GM12878 (cell line): ENCODE measurements around the gene SNX30. TPM values are rescaled to one million over a fixed set of nuclear protein-coding genes. Genes with fewer than 3 reads are reported as not detected.
A peak's percentile ranks its signal among the peaks of the same experiment; 100 is the strongest.

Experiments used
- BMI1 ChIP-seq: fragments of 450-650 bp; IDR thresholded peaks from 2 replicates; pipeline ENCODE4 v1.6.1; 2016; ENCODE audit warnings: mild to moderate bottlenecking, moderate library complexity, borderline replicate concordance
- CBX5 ChIP-seq: sonication (generic); IDR thresholded peaks from 2 replicates; pipeline ENCODE4 v1.6.1; 2016; ENCODE audit warnings: low read depth, moderate library complexity, mild to moderate bottlenecking, inconsistent platforms
- CREM ChIP-seq: IDR thresholded peaks from 2 replicates; pipeline ENCODE4 v1.6.1; 2014; ENCODE audit warnings: antibody characterized with exemption, low read depth
- DPF2 ChIP-seq: fragments of 450-650 bp; IDR thresholded peaks from 2 replicates; pipeline ENCODE4 v1.6.1; 2017; ENCODE audit warnings: mild to moderate bottlenecking
- EP300 ChIP-seq, 2 experiments: fragments of 150-350 bp in 1 of 2; IDR thresholded peaks; 2 replicates each; pipeline ENCODE4 v1.6.1; 2011 to 2012; ENCODE audit warnings: low read depth in 2 of 2, low read length in 2 of 2, borderline replicate concordance in 1 of 2, improper control_type of control experiment in 1 of 2, inconsistent platforms in 1 of 2; ENCODE audit not compliant: control insufficient read depth in 1 of 2
- EZH2 ChIP-seq: IDR thresholded peaks from 2 replicates; pipeline ENCODE4 v1.6.1; 2012; ENCODE audit warnings: low read depth, mild to moderate bottlenecking, control low read depth, inconsistent platforms, low read length, borderline replicate concordance; ENCODE audit not compliant: control insufficient read depth
- IKZF2 ChIP-seq, 2 experiments: fragments of 450-650 bp; IDR thresholded peaks; 2 replicates each; pipeline ENCODE4 v1.6.1; 2017; ENCODE audit warnings: mild to moderate bottlenecking in 2 of 2, moderate library complexity in 2 of 2
- JUNB ChIP-seq: IDR thresholded peaks from 2 replicates; pipeline ENCODE4 v1.6.1; 2016; ENCODE audit warnings: antibody characterized with exemption, mild to moderate bottlenecking
- KAT2A ChIP-seq: conservative IDR thresholded peaks from 2 replicates; pipeline ENCODE4 v1.6.1; 2011; ENCODE audit warnings: low read depth, low read length; ENCODE audit not compliant: control insufficient read depth
- KLF5 ChIP-seq: fragments of 450-650 bp; IDR thresholded peaks from 2 replicates; pipeline ENCODE4 v1.6.1; 2014; ENCODE audit warnings: mild to moderate bottlenecking; ENCODE audit not compliant: partially characterized antibody
- NFIC ChIP-seq: IDR thresholded peaks from 2 replicates; pipeline ENCODE4 v1.6.1; 2012; ENCODE audit warnings: low read depth, mild to moderate bottlenecking, inconsistent platforms, low read length, moderate library complexity
- RB1 ChIP-seq: fragments of 450-650 bp; formaldehyde crosslinking; IDR thresholded peaks from 2 replicates; pipeline ENCODE4 v1.6.1; 2017; ENCODE audit warnings: mild to moderate bottlenecking, borderline replicate concordance
- SIN3A ChIP-seq: IDR thresholded peaks from 2 replicates; pipeline ENCODE4 v1.6.1; 2012; ENCODE audit warnings: low read depth, low read length, improper control_type of control experiment
- TCF3 ChIP-seq: IDR thresholded peaks from 2 replicates; pipeline ENCODE4 v1.6.1; 2012; ENCODE audit warnings: low read depth, mild to moderate bottlenecking, low read length, borderline replicate concordance; ENCODE audit not compliant: insufficient read depth
- WRNIP1 ChIP-seq: IDR thresholded peaks from 2 replicates; pipeline ENCODE4 v1.6.1; 2011; ENCODE audit warnings: low read depth, low read length, improper control_type of control experiment, borderline replicate concordance
- polyA plus RNA-seq, 11 experiments: library from polyadenylated mRNA; depleted of rRNA in 4 of 11; unstranded in 6 of 11; stranded (reverse) in 5 of 11; fragments of >200 nt; fragmentation: Nextera tagmentation in 4 of 11; fragmentation: Illumina TruSeq in 1 of 11; extraction: Ambion mirVana in 4 of 11; extraction: Trizol in 1 of 11; gene quantifications; 1 replicate in 1 of 11; 2 replicates in 10 of 11; pipeline versions ENCODE4 v1.2.1 to v1.2.3, GENCODE V29; 2011 to 2016; ENCODE audit warnings: inconsistent platforms in 2 of 11, missing spikeins in 2 of 11, low read depth in 1 of 11
- total RNA-seq, 4 experiments: library from RNA; depleted of rRNA in 3 of 4; stranded (reverse); fragments of >200 nt in 3 of 4; fragmentation: Illumina TruSeq in 1 of 4; extraction: Trizol in 1 of 4; gene quantifications; 2 replicates each; pipeline versions ENCODE4 v1.2.1 to v1.2.3, GENCODE V29; 2013 to 2021
- TF ChIP-seq, protein P1 (sequence below): fragments of 450-650 bp; IDR thresholded peaks from 2 replicates; pipeline ENCODE4 v1.6.1; 2017; ENCODE audit warnings: borderline replicate concordance
- TF ChIP-seq, protein P2 (sequence below): fragments of 450-650 bp; IDR thresholded peaks from 2 replicates; pipeline ENCODE4 v1.6.1; 2017; ENCODE audit warnings: antibody characterized with exemption, mild to moderate bottlenecking, moderate library complexity
- TF ChIP-seq, protein P3 (sequence below), 3 experiments: IDR thresholded peaks in 2 of 3; conservative IDR thresholded peaks in 1 of 3; 2 replicates each; pipeline ENCODE4 v1.5.1; 2011; ENCODE audit warnings: low read depth in 3 of 3, low read length in 3 of 3, mild to moderate bottlenecking in 3 of 3, control low read depth in 2 of 3, moderate library complexity in 2 of 3, inconsistent platforms in 1 of 3, mixed read lengths in 1 of 3; ENCODE audit not compliant: control insufficient read depth in 2 of 3, insufficient read depth in 1 of 3; ENCODE audit errors: extremely low read depth in 1 of 3
- TF ChIP-seq, protein P4 (sequence below): fragments of 450-650 bp; IDR thresholded peaks from 2 replicates; pipeline ENCODE4 v1.6.1; 2017; ENCODE audit warnings: mild to moderate bottlenecking, moderate library complexity

Gene SNX30
- total and polyA plus RNA-seq, 10 of the 15 experiments (the other 5 are each of a cell fraction or from before 2014, with no cell fraction given) = 0.53 to 4.0 (median 1.5) TPM

DNA sequence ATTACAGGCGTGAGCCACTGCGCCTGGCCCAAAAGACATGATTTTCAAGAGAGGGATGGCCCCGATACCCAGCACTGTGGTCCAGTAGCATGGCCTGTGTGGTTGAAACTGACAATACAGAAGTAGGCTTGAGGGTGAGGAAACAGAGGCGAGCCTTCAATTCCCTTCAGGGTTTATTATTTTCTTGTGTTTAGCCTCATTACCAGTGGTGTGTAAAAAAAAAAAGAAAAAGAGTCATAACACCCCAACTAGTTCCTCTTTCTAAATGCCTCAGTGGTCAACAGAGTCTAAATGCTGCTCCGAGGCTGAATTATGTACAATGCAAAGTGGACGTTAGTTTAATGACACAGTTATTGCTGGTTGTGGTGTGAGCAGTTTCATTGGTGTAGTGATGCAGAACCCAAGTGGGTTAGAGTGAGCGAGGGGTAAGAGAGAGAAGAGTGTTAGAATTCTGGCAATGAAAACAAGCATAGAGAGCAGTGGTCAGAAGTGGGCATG lies 58.8 kb downstream of the SNX30 start (continued):
- no peak for TF ChIP-seq WRNIP1
- no peak for TF ChIP-seq SIN3A
- TF ChIP-seq, protein P1, sequence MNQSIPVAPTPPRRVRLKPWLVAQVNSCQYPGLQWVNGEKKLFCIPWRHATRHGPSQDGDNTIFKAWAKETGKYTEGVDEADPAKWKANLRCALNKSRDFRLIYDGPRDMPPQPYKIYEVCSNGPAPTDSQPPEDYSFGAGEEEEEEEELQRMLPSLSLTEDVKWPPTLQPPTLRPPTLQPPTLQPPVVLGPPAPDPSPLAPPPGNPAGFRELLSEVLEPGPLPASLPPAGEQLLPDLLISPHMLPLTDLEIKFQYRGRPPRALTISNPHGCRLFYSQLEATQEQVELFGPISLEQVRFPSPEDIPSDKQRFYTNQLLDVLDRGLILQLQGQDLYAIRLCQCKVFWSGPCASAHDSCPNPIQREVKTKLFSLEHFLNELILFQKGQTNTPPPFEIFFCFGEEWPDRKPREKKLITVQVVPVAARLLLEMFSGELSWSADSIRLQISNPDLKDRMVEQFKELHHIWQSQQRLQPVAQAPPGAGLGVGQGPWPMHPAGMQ = no peak
- no peak for TF ChIP-seq KLF5
- TF ChIP-seq KAT2A = no peak
- peak; percentile 91 to 99 for TF ChIP-seq EP300 (IDR thresholded peaks at IDR 0.05; ENCODE audit: borderline replicate concordance in 1 of 2, control insufficient read depth in 1 of 2, low read depth in 2 of 2, low read length in 2 of 2)
- TF ChIP-seq NFIC = peak; percentile 99
- TF ChIP-seq, protein P2, sequence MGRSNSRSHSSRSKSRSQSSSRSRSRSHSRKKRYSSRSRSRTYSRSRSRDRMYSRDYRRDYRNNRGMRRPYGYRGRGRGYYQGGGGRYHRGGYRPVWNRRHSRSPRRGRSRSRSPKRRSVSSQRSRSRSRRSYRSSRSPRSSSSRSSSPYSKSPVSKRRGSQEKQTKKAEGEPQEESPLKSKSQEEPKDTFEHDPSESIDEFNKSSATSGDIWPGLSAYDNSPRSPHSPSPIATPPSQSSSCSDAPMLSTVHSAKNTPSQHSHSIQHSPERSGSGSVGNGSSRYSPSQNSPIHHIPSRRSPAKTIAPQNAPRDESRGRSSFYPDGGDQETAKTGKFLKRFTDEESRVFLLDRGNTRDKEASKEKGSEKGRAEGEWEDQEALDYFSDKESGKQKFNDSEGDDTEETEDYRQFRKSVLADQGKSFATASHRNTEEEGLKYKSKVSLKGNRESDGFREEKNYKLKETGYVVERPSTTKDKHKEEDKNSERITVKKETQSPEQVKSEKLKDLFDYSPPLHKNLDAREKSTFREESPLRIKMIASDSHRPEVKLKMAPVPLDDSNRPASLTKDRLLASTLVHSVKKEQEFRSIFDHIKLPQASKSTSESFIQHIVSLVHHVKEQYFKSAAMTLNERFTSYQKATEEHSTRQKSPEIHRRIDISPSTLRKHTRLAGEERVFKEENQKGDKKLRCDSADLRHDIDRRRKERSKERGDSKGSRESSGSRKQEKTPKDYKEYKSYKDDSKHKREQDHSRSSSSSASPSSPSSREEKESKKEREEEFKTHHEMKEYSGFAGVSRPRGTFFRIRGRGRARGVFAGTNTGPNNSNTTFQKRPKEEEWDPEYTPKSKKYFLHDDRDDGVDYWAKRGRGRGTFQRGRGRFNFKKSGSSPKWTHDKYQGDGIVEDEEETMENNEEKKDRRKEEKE = no peak
- TF ChIP-seq, protein P3, sequence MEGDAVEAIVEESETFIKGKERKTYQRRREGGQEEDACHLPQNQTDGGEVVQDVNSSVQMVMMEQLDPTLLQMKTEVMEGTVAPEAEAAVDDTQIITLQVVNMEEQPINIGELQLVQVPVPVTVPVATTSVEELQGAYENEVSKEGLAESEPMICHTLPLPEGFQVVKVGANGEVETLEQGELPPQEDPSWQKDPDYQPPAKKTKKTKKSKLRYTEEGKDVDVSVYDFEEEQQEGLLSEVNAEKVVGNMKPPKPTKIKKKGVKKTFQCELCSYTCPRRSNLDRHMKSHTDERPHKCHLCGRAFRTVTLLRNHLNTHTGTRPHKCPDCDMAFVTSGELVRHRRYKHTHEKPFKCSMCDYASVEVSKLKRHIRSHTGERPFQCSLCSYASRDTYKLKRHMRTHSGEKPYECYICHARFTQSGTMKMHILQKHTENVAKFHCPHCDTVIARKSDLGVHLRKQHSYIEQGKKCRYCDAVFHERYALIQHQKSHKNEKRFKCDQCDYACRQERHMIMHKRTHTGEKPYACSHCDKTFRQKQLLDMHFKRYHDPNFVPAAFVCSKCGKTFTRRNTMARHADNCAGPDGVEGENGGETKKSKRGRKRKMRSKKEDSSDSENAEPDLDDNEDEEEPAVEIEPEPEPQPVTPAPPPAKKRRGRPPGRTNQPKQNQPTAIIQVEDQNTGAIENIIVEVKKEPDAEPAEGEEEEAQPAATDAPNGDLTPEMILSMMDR (IDR thresholded peaks at IDR 0.05 in 2 of 3, conservative IDR thresholded peaks at IDR 0.05 in 1 of 3; ENCODE audit: control insufficient read depth in 2 of 3, extremely low read depth in 1 of 3, insufficient read depth in 1 of 3, low read depth in 3 of 3, low read length in 3 of 3) = no peak
- peak; percentile 81 to 88 for TF ChIP-seq IKZF2 (IDR thresholded peaks at IDR 0.05)
- peak; percentile 90 for TF ChIP-seq CREM
- no peak for TF ChIP-seq EZH2
- peak; percentile 90; the same call in 1 of the 2 replicates for TF ChIP-seq BMI1
- 0 out of 2 replicates have a peak, but pooled peaks have one; percentile 75 for TF ChIP-seq CBX5
- no peak for TF ChIP-seq RB1
- peak; percentile 99 for TF ChIP-seq JUNB
- TF ChIP-seq, protein P4, sequence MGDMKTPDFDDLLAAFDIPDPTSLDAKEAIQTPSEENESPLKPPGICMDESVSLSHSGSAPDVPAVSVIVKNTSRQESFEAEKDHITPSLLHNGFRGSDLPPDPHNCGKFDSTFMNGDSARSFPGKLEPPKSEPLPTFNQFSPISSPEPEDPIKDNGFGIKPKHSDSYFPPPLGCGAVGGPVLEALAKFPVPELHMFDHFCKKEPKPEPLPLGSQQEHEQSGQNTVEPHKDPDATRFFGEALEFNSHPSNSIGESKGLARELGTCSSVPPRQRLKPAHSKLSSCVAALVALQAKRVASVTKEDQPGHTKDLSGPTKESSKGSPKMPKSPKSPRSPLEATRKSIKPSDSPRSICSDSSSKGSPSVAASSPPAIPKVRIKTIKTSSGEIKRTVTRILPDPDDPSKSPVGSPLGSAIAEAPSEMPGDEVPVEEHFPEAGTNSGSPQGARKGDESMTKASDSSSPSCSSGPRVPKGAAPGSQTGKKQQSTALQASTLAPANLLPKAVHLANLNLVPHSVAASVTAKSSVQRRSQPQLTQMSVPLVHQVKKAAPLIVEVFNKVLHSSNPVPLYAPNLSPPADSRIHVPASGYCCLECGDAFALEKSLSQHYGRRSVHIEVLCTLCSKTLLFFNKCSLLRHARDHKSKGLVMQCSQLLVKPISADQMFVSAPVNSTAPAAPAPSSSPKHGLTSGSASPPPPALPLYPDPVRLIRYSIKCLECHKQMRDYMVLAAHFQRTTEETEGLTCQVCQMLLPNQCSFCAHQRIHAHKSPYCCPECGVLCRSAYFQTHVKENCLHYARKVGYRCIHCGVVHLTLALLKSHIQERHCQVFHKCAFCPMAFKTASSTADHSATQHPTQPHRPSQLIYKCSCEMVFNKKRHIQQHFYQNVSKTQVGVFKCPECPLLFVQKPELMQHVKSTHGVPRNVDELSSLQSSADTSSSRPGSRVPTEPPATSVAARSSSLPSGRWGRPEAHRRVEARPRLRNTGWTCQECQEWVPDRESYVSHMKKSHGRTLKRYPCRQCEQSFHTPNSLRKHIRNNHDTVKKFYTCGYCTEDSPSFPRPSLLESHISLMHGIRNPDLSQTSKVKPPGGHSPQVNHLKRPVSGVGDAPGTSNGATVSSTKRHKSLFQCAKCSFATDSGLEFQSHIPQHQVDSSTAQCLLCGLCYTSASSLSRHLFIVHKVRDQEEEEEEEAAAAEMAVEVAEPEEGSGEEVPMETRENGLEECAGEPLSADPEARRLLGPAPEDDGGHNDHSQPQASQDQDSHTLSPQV = no peak
- TF ChIP-seq DPF2 = peak; percentile 97
- 0 out of 2 replicates have a peak, but pooled peaks have one; percentile 74 for TF ChIP-seq TCF3
